Measurements from ENCODE around the gene GATAD2A.
A peak's percentile ranks its signal among the peaks of the same experiment; 100 is the strongest.
"Not testable (repeated sequence)": the region's sequence is repeated elsewhere in the genome, so short reads cannot be mapped to it uniquely, and the experiment has no call there.

Gene GATAD2A

DNA sequence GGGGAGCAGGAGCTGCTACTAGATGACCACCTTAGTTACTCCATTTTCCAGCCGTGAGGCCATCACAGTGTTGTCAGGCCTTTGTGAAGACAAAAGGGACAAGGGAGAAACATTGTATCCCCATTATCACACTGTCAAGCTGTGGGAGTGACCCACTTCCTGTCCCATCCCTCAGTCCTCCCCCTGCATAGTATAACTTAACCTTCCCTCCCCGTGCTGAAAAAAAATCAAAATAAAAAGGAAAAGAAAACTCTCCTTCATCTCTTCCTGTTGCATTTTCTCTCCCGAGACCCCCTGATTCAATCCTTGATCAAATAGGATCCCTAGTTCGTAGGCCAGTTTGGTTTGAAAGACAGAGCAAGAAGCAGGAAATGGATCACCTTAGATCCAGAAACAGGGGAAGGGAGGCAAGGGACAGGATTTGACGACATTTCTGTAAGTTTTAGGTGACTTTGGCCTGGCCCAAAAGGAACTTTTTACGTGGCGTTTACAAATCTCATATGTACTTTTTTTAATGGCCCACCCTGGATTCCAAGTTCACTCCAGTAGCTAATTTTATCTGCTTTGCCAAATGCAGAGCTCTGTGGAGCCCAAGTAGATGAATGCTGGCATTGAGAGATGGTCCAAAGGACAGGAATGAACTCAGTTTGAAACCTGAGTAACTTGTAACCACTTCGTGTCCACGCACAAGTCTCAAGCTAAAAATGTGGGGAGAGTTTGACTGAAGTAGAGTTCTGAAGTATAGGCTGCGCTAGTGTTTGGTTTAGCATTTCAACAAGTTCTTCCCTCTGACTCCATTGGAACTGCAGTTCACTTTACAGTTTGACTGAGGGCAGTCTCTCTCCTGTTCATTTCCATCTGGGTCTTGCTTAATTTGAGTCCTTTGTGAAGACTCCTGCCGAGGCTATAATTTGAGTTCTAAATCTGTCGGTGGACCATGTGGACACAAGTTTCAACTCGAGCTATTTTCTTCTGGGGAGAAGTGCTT, 16.6 kb upstream of the GATAD2A start:
- DNase-seq: no peak

DNA sequence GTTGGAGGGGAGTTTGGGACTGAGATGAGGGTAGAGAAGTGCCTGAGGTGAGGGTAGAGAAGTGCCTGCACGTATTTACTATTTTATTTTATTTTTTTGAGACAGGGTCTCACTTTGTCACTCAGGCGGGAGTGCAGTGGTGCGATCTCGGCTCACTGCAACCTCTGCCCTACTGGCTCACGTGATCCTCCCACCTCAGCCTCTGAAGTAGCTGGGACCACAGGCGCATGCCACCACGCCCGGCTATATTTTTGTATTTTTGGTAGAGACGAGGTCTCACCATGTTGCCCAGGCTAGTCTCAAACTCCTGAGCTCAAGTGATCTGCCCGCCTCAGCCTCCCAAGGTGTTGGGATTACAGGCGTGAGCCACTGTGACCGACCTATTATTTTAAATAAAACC, 15.8 kb upstream of the GATAD2A start:
- DNase-seq: not testable (repeated sequence)

DNA sequence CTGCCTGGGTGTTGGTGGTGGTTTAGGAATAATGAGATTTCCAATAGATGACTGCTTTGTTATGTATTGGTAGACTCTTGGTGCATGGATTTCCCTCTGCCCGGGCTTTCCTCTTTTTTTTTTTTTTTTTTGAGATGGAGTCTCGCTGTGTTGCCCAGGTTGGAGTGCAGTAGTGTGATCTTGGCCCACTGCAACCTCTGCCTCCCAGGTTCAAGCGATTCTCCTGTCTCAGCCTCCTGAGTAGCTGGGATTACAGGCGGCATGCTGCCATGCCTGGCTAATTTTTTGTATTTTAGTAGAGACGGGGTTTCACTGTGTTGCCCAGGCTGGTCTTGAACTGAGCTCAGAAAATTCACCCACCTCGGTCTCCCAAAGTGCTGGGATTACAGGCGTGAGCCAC, 11.1 kb upstream of the GATAD2A start:
- not testable (repeated sequence) for DNase-seq

DNA sequence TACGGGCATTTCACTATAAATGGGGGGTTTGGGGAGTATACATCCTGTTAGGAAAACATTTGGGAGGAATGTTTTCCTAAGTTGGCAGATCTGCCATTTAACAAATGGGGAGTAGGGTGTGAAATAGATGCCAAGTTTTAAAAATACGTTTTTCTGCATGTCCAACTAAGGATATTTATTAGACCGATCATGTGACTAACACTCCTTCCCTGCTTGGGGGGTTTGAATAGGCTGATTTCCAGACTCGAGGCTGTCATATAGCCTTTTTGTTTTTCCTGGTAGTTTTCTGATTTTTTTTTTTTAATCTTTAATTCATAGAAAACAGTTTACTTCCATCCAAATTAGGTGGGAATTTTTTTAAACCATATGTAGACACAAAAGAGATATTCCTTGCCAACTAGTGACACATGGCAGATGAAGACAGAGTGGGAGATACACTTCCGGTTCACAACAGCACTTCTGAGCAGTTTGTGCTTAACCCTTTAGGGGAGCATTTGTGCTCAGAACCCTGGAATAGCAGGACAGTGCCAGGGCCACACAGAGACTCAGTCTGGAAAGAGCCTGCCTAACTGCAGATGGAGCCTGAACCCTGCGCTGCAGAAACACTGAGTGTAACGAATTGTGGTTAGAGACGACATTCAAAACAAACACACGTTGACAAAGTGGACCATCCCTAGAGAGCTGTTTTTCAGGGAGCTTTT, 5.6 kb upstream of the GATAD2A start:
- no peak for DNase-seq

DNA sequence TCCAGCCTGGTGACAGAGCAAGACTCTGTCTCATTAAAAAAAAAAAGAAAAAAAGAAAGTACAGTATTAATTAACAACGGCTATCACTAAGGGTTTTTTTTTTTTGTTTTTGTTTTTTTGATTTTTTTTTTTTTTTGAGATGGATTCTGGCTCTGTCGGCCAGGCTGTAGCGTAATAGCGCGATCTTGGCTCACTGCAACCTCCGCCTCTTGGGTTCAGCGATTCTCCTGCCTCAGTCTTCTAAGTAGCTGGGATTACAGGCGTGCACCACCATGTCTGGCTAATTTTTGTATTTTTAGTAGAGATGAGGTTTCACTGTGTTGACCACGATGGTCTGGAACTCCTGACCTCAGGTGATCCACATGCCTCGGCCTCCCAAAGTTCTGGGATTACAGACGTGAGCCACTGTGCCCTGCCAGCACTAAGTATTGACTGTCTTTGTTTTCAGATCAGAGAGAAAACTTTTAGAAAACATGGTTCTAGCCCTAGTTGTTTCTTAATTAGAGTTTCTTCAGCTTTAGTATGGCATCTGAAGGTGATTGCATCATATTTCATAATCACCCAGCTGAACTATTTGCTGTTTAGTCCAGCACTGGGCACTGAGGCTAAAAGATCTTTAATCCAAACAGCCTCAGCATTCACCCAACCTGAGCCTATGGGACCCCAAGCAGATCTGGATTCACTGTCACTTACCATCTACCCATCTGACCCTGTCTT, 2.7 kb upstream of the GATAD2A start:
- DNase-seq: peak; percentile 59 to 60

DNA sequence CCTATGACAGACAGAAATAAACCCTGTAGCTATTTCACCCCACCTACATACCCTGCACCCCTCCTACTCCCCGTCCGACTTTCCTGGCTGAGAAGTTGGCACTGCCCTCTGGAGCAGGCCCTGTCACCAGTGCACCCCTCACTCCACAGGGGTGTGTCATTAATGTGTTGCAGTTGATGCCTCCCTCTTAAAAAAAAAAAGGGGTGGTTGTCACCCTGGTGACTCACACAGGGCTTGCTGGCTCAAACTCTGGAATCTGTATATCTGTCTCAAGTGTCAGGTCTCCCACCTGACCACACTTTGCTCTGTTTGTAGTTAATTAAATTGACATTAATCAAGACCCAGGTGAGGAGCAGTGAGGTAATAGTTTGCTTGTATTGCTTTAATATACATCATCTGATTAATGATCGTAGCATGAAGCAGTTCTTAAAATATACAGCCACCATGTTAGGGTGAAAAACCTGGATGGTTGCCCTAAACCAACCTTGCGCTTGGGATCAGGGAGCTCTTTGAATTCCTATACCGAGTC, 2.0 kb upstream of the GATAD2A start:
- peak; percentile 63 to 77 for DNase-seq

DNA sequence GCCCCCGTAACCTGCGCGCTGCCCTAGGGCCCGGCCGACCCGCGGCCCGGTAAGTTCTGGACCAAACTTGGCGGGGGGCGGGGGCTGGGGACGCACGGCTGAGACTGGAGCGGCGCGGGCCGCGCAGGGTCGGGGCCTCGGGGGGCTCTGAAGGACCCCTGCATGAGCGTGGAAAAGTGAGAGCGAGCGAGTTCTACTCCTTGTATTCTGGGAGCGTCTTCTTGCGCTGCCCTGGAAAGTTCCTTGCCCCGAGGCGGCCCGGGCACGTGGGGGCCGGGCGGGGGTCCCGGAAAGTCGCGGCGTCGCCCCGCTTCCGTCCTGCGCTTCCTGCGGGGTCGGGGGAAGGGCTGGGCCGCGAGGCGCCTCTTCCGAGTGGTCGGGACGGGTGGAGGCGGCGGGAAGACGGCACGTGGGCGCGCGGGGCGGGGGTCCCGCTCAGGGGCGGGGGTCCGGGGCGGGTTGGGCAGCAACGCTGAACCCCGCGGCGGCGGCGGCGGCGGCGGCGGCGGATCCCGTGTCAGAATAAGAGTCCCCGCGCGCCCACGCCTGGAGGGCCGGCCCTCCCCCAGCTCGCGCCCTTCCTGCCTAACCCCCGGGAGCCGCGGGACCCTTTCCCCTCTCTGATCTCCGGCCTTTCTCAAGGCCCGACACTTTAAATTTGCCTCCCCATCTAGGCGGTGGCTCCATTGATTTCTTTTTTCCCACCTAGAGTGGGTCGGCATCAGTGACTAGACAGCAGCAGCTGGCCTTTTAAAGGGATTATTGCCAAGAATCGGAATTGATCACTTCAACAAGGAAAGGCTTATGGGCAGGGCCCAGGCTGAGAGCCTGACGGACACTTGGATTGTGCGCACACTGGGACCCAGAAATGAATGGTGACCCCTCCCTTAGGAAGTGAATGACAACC, 749 bp downstream of the GATAD2A start:
- peak in 1 of 2 donors; percentile 47 for DNase-seq

DNA sequence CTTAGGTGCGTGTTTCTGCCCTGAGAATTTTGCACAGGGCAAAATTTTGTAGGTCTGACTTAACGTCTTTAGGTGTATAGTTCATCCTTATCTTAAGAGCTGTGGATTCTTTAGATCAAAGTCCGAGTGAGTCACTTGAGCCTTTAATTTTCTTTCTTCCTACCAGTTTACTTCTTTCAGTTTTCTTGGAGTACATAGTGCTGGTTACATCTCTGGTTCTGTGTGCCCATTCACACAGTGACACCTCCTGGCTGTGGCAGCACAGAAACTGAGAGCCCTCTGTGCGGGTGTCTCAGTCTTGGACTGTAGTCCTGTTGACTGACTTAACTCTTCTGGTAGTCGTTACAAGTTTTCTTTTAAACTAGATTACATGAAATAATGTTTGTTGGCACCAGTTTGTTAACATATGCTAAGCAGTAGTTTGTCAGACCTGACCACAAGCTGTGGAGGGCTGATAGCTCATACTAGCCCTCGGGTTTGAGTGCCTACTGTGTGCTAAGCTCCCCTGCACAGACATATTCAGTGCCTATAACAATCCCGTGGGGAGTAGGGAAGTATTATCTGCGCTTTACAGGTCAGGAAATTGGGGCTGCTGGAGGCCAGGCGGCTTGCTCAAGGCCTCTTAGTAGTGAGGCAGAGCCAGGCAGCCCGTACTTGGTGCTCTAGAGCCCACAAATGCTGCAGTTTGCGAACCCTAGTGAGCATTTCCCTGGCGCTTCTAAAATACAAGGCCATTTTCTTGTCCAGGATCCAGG, 1.6 kb downstream of the GATAD2A start:
- peak; percentile 48 to 59 for DNase-seq

DNA sequence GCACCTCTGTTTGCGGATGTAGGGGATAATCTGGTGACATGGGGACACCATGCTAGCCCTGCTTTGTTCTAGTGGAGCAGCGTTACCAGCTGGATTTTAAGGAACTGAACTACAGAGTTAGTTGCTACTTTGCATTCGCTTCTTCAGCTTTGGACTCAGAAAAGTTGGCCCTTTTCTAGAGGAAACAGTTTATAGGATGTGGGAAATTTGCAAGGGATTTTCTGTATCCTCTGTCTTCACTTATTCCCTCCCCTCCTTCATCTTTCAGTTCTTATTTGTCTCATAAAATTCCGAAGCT, 2.1 kb downstream of the GATAD2A start:
- peak in 1 of 2 donors; percentile 30 for DNase-seq

DNA sequence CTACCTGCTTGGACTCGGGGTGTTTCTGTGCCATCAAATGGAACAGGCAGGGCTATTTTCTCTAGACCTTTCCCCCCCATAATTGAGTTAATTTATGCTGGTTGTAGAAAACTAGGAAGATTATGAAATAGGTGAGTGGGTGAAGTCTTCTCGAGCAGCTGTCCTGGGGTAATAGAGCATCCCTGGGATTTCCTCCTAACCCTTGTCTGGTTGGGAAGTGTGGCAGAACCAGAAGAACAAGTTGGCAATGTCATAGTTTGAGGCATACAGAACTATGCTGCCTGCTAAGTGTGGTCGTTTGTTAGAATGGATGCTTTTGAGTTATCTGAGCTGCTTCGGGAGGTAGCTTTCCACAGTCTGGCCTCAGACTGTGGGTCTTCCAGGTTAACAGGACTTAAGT, 3.7 kb downstream of the GATAD2A start:
- peak; percentile 40 to 64 for DNase-seq

DNA sequence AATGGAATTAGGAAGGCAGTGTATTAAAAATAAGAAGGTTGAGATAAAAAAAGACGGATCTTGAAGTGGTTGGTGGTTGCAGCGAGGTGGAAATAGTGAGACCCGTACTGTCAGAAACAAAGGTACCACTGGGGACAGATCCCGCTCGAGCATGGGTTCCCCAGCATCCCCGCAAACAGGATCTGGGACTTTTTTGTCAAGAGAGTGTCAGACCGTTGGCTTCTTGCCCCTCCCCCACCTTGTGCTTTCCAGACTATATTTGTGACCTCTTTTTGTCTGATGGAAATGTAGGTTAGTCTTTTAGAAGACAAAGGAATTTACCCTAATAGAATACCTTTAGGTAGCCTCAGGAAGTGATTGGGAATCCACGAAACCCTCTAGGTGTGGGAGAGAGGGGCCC, 4.2 kb downstream of the GATAD2A start:
- no peak for DNase-seq

DNA sequence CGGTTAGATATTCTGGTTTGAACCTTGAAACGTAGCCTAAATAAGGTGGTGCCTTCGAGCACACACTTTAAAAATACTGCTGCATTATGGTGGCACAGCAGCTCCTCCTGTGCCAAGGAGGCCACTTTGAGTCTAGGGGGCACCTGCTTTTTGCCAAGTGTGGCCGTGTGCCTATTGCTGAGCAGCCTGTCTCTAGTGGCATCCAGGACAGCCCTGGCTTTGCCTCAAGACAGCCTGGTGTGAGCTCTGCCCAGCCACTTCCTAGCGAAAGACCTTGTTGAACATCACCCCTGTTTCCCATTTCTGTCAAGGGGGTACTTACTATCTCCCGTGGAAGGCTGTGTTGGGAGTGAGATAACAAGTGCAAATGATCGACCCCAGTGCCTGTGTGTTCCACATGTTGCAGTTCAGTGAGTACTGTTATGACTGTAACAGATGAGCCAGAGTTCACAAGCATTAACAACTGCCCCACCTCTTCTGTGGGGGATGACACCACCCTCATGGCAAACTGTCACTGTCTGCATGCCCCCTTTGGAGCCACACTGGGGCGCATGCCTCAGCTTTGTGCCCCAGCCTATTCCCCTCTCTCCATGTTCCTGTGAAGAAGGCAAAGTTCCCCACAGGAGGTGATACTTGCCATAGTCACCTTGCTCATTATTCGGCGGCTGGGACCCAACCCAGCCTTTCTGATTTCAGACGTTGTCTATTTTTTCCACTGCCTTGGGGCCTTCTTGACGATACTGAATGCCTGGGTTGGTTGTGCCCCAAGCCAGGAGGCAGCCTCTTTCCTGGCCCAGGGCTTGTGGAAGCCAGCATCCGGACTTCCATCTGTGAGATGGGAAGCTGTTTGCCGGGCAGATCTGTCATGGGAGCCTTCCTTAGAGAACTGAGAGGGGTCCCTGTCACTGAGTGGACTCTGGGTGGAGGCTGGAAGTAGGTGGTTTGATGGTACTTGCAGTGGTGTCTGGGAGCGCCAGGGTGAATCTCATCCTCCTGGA, 5.4 kb downstream of the GATAD2A start:
- no peak for DNase-seq

DNA sequence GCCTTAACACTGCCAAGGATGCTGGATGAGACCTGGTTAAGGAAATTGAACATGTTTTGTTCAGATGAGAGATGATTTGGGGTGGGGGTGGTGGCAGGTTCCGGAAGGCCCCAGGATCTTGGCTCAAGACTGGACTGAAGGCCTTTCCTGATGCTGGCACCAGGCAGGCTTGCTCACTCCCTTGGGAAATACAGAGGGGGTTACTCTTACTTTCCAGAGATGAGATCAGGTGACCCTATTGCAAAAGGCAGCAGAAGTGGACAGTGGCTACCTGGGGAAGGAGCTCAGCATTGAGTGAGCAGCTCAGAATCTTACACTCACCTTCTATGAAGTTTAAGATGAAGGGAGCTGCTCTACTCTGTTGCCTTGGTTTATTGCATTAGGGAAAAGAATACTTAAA, 10.8 kb downstream of the GATAD2A start:
- DNase-seq: no peak

DNA sequence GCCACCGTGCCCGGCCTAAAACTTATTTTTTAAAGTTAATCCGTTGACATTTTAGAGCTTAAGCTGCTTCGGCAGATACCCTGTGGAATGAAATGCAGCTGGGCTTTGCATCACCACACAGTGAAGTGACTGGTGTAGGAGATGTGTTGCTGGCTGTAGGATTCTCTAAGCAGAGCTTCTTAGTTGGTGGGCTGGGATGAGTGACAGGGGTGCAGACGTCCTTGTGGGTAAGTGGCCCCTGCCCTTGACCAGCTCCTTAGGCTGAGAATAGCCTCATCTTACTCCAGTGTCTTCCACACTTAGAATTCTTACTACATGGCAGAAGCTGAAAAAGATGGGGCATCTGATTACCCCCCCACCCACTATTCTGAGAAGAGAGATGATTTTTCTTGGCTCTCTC, 11.6 kb downstream of the GATAD2A start:
- no peak for DNase-seq

DNA sequence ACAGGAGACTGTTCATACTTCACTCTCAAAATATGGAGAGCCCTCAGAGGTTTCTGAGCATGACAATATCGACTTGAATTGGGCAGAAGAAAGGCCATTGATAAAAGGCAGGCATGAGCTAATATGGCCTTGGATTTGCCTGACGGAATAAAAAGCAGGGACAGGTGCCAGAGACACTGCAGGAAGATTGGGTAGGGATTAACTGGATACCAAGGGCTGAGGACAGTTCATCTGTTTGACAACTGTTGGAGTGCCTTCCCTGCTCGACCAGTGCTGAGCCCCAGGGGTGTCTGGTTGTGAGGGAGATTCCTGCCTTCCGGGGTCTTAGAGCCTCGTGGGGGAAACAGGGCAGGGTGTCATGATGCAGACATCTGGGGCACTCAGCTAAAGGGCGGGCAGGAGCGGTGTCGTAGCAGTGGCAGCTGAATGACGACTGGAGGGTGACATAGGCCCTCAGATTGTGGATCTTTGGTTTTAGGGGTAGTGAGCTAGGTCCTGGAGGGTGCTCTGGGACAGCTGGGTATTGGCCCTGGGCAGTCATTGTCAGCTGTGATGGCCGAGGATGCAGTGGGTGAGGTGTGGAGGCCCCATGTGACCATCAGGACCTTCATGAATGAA, 12.3 kb downstream of the GATAD2A start:
- DNase-seq: no peak

DNA sequence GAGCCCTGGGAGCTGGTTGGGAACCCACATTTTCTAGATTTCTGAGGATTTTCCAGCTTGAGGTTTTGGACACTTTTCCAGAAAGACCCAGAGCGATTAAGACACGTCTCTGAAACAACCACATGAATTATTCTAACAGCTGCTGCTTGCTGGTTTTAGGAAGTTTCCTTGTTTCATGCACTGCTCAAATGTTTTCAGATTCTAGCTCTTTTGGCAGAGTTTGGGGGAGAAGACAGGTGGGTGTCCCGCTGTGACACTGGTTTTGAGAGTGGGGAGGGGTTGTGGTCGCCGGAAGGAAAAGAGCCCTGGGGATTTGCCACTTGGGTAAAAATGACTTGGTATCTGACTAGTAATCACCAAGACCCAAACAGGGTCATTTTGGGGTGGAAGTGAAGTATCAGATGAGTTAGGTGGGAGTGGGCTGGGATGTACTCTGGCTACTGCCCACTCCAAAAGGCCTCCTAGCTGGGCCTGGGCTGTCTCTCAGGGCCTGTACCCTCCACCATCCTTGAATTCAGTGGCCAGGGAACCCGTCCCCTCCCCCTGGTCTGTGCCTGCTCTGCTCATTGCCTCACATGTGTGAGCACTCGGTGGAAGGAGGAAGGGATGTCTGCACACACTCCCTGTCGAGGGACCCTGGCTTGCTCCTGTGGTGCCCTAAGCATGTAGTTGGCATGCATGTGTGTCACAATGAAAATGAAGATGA, 13.2 kb downstream of the GATAD2A start:
- DNase-seq: no peak

DNA sequence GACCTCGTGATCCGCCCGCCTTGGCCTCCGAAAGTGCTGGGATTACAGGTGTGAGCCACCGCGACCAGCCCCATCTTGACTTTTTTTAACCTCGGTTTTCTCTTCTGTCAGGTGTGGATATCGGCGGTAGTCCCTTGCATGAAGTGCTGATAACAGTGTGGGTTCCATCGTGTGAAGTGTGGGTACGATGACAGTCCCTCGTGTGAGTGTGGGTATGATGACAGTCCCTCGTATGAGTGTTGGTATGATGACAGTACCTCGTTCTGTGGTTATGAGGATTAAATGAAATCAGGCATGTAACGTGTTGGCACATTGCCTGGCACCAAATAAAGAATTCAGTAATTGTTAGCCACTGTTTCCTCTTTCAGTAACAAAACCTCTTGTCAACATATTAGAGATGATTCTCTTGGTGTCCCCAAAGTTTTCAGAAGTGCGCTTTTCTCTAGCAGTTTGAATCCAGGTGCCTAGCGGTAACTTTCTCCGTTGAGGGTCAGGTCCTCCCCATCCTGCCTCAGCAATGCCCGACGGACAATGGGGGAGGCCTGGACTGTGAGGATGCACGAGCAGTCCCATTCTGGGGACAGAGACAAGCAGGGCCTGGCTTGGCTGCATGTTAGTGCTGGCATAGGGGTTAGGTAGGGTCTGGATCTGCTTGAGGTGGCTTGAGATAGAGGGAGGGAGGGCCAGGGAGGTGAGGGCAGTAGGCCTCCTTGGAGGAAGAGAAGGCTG, 15.3 kb downstream of the GATAD2A start:
- peak in 1 of 2 donors; percentile 30 for DNase-seq

DNA sequence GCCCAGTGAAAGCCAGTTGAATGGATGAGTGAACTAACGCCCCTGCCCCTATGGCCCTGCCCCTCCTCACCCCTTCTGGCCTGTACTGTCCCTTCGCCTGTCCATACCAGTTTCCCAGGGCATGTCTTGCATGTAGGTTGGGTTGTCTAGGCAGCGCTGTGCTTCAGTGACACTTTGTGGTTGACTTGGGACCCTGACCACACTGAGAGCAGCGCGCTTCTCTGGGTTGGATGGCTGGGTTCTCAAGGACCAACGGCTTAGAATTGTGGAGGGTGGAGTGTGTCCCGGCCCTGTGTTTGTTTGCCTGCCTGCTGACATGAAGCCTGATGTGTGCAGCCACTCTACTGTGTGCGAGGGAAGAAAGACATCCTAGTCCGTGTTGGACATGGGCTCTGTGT, 15.8 kb downstream of the GATAD2A start:
- no peak for DNase-seq
